Skeletal muscle tissue (tissue), 2 donors: Measurements from ENCODE around the gene OOEP. TPM values are rescaled to one million over a fixed set of nuclear protein-coding genes. Genes with fewer than 3 reads are reported as not detected.

Source experiments
- small RNA-seq: library from RNA; depleted of rRNA; stranded (forward); fragments of <200 nt; gene quantifications from one replicate; pipeline ENCODE3, GENCODE V24; 2014
- total RNA-seq: library from RNA; depleted of rRNA; stranded (reverse); fragments of >200 nt; gene quantifications from one replicate; pipeline ENCODE4 v1.2.3, GENCODE V29; 2014

Gene OOEP
- total RNA-seq, 1 donor from 2014 or later = not detected

Small RNA genes lying within 50 kb of the gene (small RNA-seq; reads per million reads assigned to genes)
- gene RPL39P3 = not detected

Other genes with a start within 250 kb of the OOEP start
- not detected for gene KHDC1L, start 144.4 kb downstream of the OOEP start, total RNA-seq
- gene KHDC1, start 106.7 kb downstream of the OOEP start, total RNA-seq = 2.6 TPM
- not detected for gene DPPA5, start 15.6 kb downstream of the OOEP start, total RNA-seq
- not detected for gene KHDC3L, start 7.2 kb downstream of the OOEP start, total RNA-seq
- not detected for gene DDX43, start 24.9 kb upstream of the OOEP start, total RNA-seq
- gene CGAS, start 82.4 kb upstream of the OOEP start, total RNA-seq = 7.3 TPM
- 25.6 TPM for gene MTO1, start 91.8 kb upstream of the OOEP start, total RNA-seq
- gene EEF1A1, start 151.1 kb upstream of the OOEP start, total RNA-seq = 25,587 TPM